Tibial artery (tissue), 4 donors: ENCODE measurements around the gene FNBP1L.

ENCODE experiments used
- DNase-seq, 2 donors: peaks; one replicate each; pipeline ENCODE4 v3.0.0-alpha.2; 2019
- H3K27ac ChIP-seq, 2 donors: fragments of 200-600 bp; sonication (generic) in 1 of 2; 1 replicate in 1 of 2; 2 replicates in 1 of 2; pipeline ENCODE4 v1.5.1; 2018 to 2019; ENCODE audit warnings: mild to moderate bottlenecking in 1 of 2
- H3K27me3 ChIP-seq, 2 donors: fragments of 200-600 bp; sonication (generic) in 1 of 2; one replicate each; pipeline versions ENCODE4 v1.5.1 to v1.6.0; 2016 to 2019
- H3K36me3 ChIP-seq, 3 donors: fragments of 200-600 bp; sonication (generic) in 2 of 3; one replicate each; pipeline ENCODE4 v1.5.1; 2016 to 2019; ENCODE audit warnings: mild to moderate bottlenecking in 2 of 3
- H3K4me1 ChIP-seq, 4 donors: fragments of 200-600 bp; sonication (generic) in 2 of 4; 1 replicate in 3 of 4; 2 replicates in 1 of 4; pipeline ENCODE4 v1.5.1; 2016 to 2019
- H3K4me3 ChIP-seq, 2 donors: fragments of 200-600 bp; sonication (generic) in 1 of 2; 1 replicate in 1 of 2; 2 replicates in 1 of 2; pipeline ENCODE4 v1.5.1; 2018 to 2019; ENCODE audit warnings: mild to moderate bottlenecking in 2 of 2
- H3K9me3 ChIP-seq, 3 donors: fragments of 200-600 bp; sonication (generic) in 1 of 3; one replicate each; pipeline ENCODE4 v1.5.1; 2016 to 2019
- intact Hi-C: fragments of 100-400 bp; cut with DNase I; formaldehyde crosslinking; loops from one replicate; pipeline ENCODE4 v1.15.0; 2023; ENCODE audit warnings: low total_unique reads
- TF ChIP-seq, protein P1 (sequence below), 2 experiments: fragments of 200-600 bp in 1 of 2; fragments of 450-650 bp in 1 of 2; IDR thresholded peaks; one replicate each; pipeline ENCODE4 v1.5.1; 2017 to 2019; ENCODE audit warnings: antibody characterized with exemption in 2 of 2, mild to moderate bottlenecking in 1 of 2, moderate library complexity in 1 of 2

The FNBP1L gene

DNA sequence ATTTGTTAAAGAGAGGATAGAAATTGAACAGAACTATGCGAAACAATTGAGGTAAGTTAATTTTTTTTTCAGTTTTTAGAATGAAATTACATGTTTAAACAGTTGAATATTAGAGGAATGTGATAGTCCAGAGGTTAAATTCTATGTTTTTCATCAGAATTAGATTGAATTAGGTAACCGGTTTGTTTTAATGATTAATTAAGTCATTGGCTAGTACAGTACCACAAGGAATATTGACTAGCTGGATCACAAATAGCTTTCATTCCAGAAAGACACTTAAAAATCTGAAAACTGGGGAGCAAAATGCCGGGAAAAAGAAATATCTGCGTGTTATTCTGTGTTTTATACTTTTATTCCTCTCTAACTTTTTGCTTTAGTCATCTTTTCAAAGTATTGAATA lies 51.6 kb downstream of the FNBP1L start:
- no peak overlapping the region for H3K27ac ChIP-seq
- H3K4me3 ChIP-seq = no peak overlapping the region
- no peak for DNase-seq
- no peaks in the 10 kb centered on the region for H3K36me3 ChIP-seq
- no peaks in the 10 kb centered on the region for H3K9me3 ChIP-seq
- no peaks in the 10 kb centered on the region for H3K4me1 ChIP-seq
- intact Hi-C loops = no loop called here
- TF ChIP-seq, protein P1, sequence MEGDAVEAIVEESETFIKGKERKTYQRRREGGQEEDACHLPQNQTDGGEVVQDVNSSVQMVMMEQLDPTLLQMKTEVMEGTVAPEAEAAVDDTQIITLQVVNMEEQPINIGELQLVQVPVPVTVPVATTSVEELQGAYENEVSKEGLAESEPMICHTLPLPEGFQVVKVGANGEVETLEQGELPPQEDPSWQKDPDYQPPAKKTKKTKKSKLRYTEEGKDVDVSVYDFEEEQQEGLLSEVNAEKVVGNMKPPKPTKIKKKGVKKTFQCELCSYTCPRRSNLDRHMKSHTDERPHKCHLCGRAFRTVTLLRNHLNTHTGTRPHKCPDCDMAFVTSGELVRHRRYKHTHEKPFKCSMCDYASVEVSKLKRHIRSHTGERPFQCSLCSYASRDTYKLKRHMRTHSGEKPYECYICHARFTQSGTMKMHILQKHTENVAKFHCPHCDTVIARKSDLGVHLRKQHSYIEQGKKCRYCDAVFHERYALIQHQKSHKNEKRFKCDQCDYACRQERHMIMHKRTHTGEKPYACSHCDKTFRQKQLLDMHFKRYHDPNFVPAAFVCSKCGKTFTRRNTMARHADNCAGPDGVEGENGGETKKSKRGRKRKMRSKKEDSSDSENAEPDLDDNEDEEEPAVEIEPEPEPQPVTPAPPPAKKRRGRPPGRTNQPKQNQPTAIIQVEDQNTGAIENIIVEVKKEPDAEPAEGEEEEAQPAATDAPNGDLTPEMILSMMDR (IDR thresholded peaks at IDR 0.05) = no peak
- no peaks in the 10 kb centered on the region for H3K27me3 ChIP-seq

GRCh38 chr1:93500275-93500674 lies 52.4 kb downstream of the FNBP1L start:
- Histone ChIP-seq H3K4me3 (no peak overlapping the region), H3K4me1 (no peaks in the 10 kb centered on the region), H3K27me3 (no peaks in the 10 kb centered on the region), H3K36me3 (no peaks in the 10 kb centered on the region), H3K9me3 (no peaks in the 10 kb centered on the region), H3K27ac (no peak overlapping the region)
- DNase-seq = no peak
- TF ChIP-seq, protein P1 (IDR thresholded peaks at IDR 0.05) = no peak
- intact Hi-C loops = no loop called here

- Histone ChIP-seq H3K9me3 (no peaks in the 10 kb centered on the region), H3K27me3 (no peaks in the 10 kb centered on the region), H3K36me3 (no peaks in the 10 kb centered on the region), H3K4me1 (no peaks in the 10 kb centered on the region), H3K27ac (no peak overlapping the region), H3K4me3 (no peak overlapping the region)
- intact Hi-C loops = no loop called here
- TF ChIP-seq, protein P1 (IDR thresholded peaks at IDR 0.05) = no peak
- DNase-seq = no peak
Measured at GRCh38 chr1:93501399-93501798, 53.5 kb downstream of the FNBP1L start.

DNA sequence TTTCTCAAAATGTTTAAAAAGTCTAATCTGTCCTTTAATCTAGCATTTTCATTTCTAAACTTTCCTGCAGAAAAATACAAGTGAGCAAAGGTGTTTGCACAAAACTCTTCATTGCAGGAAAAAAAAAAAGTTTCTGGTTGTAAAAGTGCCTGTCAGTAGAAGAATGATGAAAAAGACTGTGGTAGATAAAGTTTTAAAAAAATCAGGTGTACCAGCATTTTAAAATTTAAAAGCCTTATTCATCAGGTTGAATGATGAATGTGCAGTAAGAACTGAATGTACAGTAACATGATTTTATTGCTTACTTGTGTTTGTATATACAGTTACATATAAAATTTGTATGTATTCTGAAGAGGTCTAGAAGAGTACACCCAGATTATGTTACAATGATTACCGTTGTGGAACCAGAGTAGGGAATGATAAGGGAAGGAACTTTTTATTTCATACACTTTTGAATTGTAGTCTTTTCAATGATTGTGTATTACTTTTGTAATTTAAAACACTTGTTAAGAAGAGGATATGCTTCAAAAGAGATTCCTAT lies 54.0 kb downstream of the FNBP1L start:
- Histone ChIP-seq H3K27me3 (no peaks in the 10 kb centered on the region), H3K4me3 (no peak overlapping the region), H3K9me3 (no peaks in the 10 kb centered on the region), H3K36me3 (no peaks in the 10 kb centered on the region), H3K27ac (no peak overlapping the region), H3K4me1 (no peaks in the 10 kb centered on the region)
- TF ChIP-seq, protein P1 (IDR thresholded peaks at IDR 0.05) = no peak
- DNase-seq = no peak
- intact Hi-C loops = no loop called here

DNA sequence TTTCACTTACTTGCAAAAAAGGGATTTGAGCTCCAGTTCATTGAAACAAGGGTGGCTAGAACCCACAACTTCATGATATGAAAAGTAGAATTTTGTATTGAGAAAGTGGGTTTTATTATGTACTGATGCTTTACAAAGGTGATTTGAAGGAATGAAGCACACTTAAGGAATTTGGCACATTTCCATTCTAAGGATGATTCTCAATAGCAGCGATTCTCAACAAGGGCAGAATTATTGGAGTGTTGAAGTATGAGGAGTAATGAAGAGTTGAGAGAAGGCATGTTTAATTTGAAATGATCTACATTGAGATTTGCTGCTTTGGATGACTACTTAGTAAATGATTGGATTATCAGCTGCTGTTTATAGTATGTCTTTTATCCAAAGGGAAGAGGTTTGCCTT lies 54.7 kb downstream of the FNBP1L start:
- H3K27me3 ChIP-seq = no peaks in the 10 kb centered on the region
- TF ChIP-seq, protein P1 (IDR thresholded peaks at IDR 0.05) = no peak
- no peak overlapping the region for H3K27ac ChIP-seq
- H3K4me3 ChIP-seq = no peak overlapping the region
- intact Hi-C loops = no loop called here
- DNase-seq = no peak
- H3K4me1 ChIP-seq = no peaks in the 10 kb centered on the region
- no peaks in the 10 kb centered on the region for H3K9me3 ChIP-seq
- no peaks in the 10 kb centered on the region for H3K36me3 ChIP-seq

- intact Hi-C loops = no loop called here
- no peak overlapping the region for H3K27ac ChIP-seq
Measured at GRCh38 chr1:93503163-93503562, 55.2 kb downstream of the FNBP1L start.

More at GRCh38 chr1:93503163-93503562, 55.2 kb downstream of the FNBP1L start:
- Histone ChIP-seq H3K27me3 (no peaks in the 10 kb centered on the region), H3K9me3 (no peaks in the 10 kb centered on the region), H3K4me3 (no peak overlapping the region), H3K4me1 (no peaks in the 10 kb centered on the region), H3K36me3 (no peaks in the 10 kb centered on the region)
- TF ChIP-seq, protein P1 (IDR thresholded peaks at IDR 0.05) = no peak
- no peak for DNase-seq
